KMS-11 (cell line): ENCODE results near the gene TMEM38B.

ENCODE experiments used
- H2AFZ ChIP-seq: fragments of 200-600 bp; sonication (generic); 2 replicates; pipeline ENCODE4 v1.6.1; 2016; ENCODE audit warnings: antibody characterized with exemption, mixed run types, low read depth
- H3K27ac ChIP-seq: fragments of 200-600 bp; sonication (generic); 2 replicates; pipeline ENCODE4 v1.6.1; 2016; ENCODE audit warnings: mild to moderate bottlenecking, mixed run types
- H3K27me3 ChIP-seq: fragments of 200-600 bp; sonication (generic); 2 replicates; pipeline ENCODE4 v1.6.1; 2017; ENCODE audit warnings: mild to moderate bottlenecking, low read depth, mixed run types, moderate library complexity; ENCODE audit not compliant: insufficient read depth
- H3K36me3 ChIP-seq: fragments of 200-600 bp; sonication (generic); 2 replicates; pipeline ENCODE4 v1.6.1; 2017; ENCODE audit warnings: mild to moderate bottlenecking, mixed run types; ENCODE audit not compliant: insufficient read depth
- H3K4me1 ChIP-seq: fragments of 200-600 bp; sonication (generic); 2 replicates; pipeline ENCODE4 v1.6.1; 2016; ENCODE audit warnings: mild to moderate bottlenecking, low read depth, mixed run types; ENCODE audit not compliant: poor library complexity, severe bottlenecking
- H3K4me2 ChIP-seq: fragments of 200-600 bp; sonication (generic); 2 replicates; pipeline ENCODE4 v1.7.0; 2016; ENCODE audit warnings: mild to moderate bottlenecking, mixed run types
- H3K4me3 ChIP-seq: fragments of 200-600 bp; sonication (generic); IDR thresholded peaks from 2 replicates; pipeline ENCODE4 v1.6.1; 2017; ENCODE audit warnings: low read depth, low read length, mixed read lengths; ENCODE audit not compliant: insufficient read depth
- H3K79me2 ChIP-seq: fragments of 200-600 bp; sonication (generic); 2 replicates; pipeline ENCODE4 v1.6.1; 2016; ENCODE audit warnings: low read depth, mixed run types; ENCODE audit not compliant: insufficient read depth
- H3K9ac ChIP-seq: fragments of 200-600 bp; sonication (generic); 2 replicates; pipeline ENCODE4 v1.6.1; 2016; ENCODE audit warnings: mild to moderate bottlenecking, mixed run types
- H4K20me1 ChIP-seq: fragments of 200-600 bp; sonication (generic); 2 replicates; pipeline ENCODE4 v1.6.1; 2016; ENCODE audit warnings: mild to moderate bottlenecking, mixed run types; ENCODE audit not compliant: insufficient read depth
- TF ChIP-seq, protein P1 (sequence below): fragments of 200-600 bp; sonication (generic); conservative IDR thresholded peaks from 2 replicates; pipeline ENCODE4 v1.6.1; 2017; ENCODE audit warnings: low read depth, mild to moderate bottlenecking, antibody characterized with exemption, low read length, moderate library complexity, mixed read lengths

The TMEM38B gene

GRCh38 chr9:105678781-105679180 lies 15.6 kb upstream of the TMEM38B start:
- H3K4me3 ChIP-seq = no peak overlapping the region
- H3K4me1 ChIP-seq = no peaks in the 10 kb centered on the region
- no peaks in the 10 kb centered on the region for H3K36me3 ChIP-seq
- H3K4me2 ChIP-seq = no peak overlapping the region
- no peaks in the 10 kb centered on the region for H3K79me2 ChIP-seq
- H4K20me1 ChIP-seq = no peaks in the 10 kb centered on the region
- H3K9ac ChIP-seq = no peak overlapping the region
- no peak overlapping the region for H2AFZ ChIP-seq
- H3K27me3 ChIP-seq = no peaks in the 10 kb centered on the region
- TF ChIP-seq, protein P1, sequence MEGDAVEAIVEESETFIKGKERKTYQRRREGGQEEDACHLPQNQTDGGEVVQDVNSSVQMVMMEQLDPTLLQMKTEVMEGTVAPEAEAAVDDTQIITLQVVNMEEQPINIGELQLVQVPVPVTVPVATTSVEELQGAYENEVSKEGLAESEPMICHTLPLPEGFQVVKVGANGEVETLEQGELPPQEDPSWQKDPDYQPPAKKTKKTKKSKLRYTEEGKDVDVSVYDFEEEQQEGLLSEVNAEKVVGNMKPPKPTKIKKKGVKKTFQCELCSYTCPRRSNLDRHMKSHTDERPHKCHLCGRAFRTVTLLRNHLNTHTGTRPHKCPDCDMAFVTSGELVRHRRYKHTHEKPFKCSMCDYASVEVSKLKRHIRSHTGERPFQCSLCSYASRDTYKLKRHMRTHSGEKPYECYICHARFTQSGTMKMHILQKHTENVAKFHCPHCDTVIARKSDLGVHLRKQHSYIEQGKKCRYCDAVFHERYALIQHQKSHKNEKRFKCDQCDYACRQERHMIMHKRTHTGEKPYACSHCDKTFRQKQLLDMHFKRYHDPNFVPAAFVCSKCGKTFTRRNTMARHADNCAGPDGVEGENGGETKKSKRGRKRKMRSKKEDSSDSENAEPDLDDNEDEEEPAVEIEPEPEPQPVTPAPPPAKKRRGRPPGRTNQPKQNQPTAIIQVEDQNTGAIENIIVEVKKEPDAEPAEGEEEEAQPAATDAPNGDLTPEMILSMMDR = no peak
- no peak overlapping the region for H3K27ac ChIP-seq

GRCh38 chr9:105679257-105680022 lies 14.9 kb upstream of the TMEM38B start:
- no peak overlapping the region for H3K4me2 ChIP-seq
- no peaks in the 10 kb centered on the region for H3K27me3 ChIP-seq
- no peak overlapping the region for H3K4me3 ChIP-seq
- H3K4me1 ChIP-seq = no peaks in the 10 kb centered on the region
- no peaks in the 10 kb centered on the region for H3K79me2 ChIP-seq
- H4K20me1 ChIP-seq = no peaks in the 10 kb centered on the region
- TF ChIP-seq, protein P1 = no peak
- H2AFZ ChIP-seq = no peak overlapping the region
- H3K27ac ChIP-seq = no peak overlapping the region
- no peaks in the 10 kb centered on the region for H3K36me3 ChIP-seq
- no peak overlapping the region for H3K9ac ChIP-seq

DNA sequence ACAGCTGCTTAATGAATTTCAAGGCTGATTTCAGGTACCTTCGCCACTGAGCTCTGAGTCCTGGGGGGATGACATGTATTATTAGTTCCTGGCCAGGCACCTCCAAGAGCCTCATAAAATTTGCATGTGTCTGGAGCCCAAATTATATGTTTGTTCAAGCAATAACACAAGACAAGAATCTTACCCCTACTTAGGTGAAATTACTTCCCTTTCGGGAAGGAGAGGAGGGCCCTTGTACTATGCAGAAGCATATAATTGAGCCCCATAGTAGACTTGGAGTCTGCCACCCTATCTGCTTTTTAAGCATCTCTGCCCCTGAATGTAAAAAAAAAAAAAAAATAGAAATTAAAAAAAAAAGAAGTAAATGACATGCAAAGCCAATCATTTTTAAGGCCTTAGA lies 13.0 kb upstream of the TMEM38B start:
- H3K9ac ChIP-seq = no peak overlapping the region
- H3K4me3 ChIP-seq = no peak overlapping the region
- no peak overlapping the region for H2AFZ ChIP-seq
- no peak overlapping the region for H3K27ac ChIP-seq
- no peaks in the 10 kb centered on the region for H3K79me2 ChIP-seq
- H3K4me2 ChIP-seq = no peak overlapping the region
- no peaks in the 10 kb centered on the region for H3K36me3 ChIP-seq
- no peaks in the 10 kb centered on the region for H3K27me3 ChIP-seq
- TF ChIP-seq, protein P1 = no peak
- H4K20me1 ChIP-seq = no peaks in the 10 kb centered on the region
- no peaks in the 10 kb centered on the region for H3K4me1 ChIP-seq

GRCh38 chr9:105681724-105682123 lies 12.6 kb upstream of the TMEM38B start:
- Histone ChIP-seq H4K20me1 (no peaks in the 10 kb centered on the region), H3K27ac (no peak overlapping the region), H3K4me1 (no peaks in the 10 kb centered on the region), H2AFZ (no peak overlapping the region), H3K27me3 (no peaks in the 10 kb centered on the region), H3K9ac (no peak overlapping the region), H3K36me3 (no peaks in the 10 kb centered on the region), H3K4me2 (no peak overlapping the region), H3K79me2 (no peaks in the 10 kb centered on the region), H3K4me3 (no peak overlapping the region)
- TF ChIP-seq, protein P1 = no peak
